Mesenchymal stem cell (in vitro differentiated cells and primary cell): ENCODE data around the gene KRTAP10-5.
A peak's percentile ranks its signal among the peaks of the same experiment; 100 is the strongest.

Experiments used
- DNase-seq: peaks from one replicate; pipeline ENCODE4 v3.0.0-alpha.2; 2013
- H2AFZ ChIP-seq: one replicate; pipeline ENCODE4 v1.6.1; 2013; ENCODE audit warnings: low read depth, mild to moderate bottlenecking, control low read depth, inconsistent platforms, low read length, moderate library complexity
- H2AK5ac ChIP-seq: 2 replicates; pipeline ENCODE4 v1.6.1; 2013; ENCODE audit warnings: low read length, moderate library complexity, mild to moderate bottlenecking, inconsistent platforms; ENCODE audit not compliant: severe bottlenecking
- H2BK120ac ChIP-seq: one replicate; pipeline ENCODE4 v1.6.1; 2013; ENCODE audit warnings: low read depth, mild to moderate bottlenecking, inconsistent platforms, low read length, moderate library complexity
- H2BK12ac ChIP-seq, 2 experiments: one replicate each; pipeline ENCODE4 v1.6.1; 2013; ENCODE audit warnings: inconsistent platforms in 2 of 2, low read length in 2 of 2, mild to moderate bottlenecking in 2 of 2, moderate library complexity in 2 of 2, control low read depth in 1 of 2
- H2BK15ac ChIP-seq: one replicate; pipeline ENCODE4 v1.6.1; 2013; ENCODE audit warnings: mild to moderate bottlenecking, low read depth, inconsistent platforms; ENCODE audit not compliant: poor library complexity, severe bottlenecking
- H2BK5ac ChIP-seq: 2 replicates; pipeline ENCODE4 v1.6.1; 2013; ENCODE audit warnings: low read depth, mild to moderate bottlenecking, low read length, control low read depth, inconsistent platforms; ENCODE audit not compliant: poor library complexity, severe bottlenecking
- H3K14ac ChIP-seq, 2 experiments: one replicate each; pipeline ENCODE4 v1.6.1; 2013; ENCODE audit warnings: inconsistent platforms in 2 of 2, low read length in 2 of 2, control low read depth in 1 of 2, mild to moderate bottlenecking in 1 of 2, moderate library complexity in 1 of 2
- H3K18ac ChIP-seq, 2 experiments: one replicate each; pipeline ENCODE4 v1.6.1; 2013; ENCODE audit warnings: inconsistent platforms in 2 of 2, low read length in 2 of 2, control low read depth in 1 of 2, low read depth in 1 of 2, mild to moderate bottlenecking in 1 of 2
- H3K23ac ChIP-seq, 2 experiments: one replicate each; pipeline ENCODE4 v1.6.1; 2013; ENCODE audit warnings: inconsistent platforms in 2 of 2, low read length in 2 of 2, mild to moderate bottlenecking in 2 of 2, moderate library complexity in 2 of 2, control low read depth in 1 of 2
- H3K27ac ChIP-seq: 2 replicates; pipeline ENCODE4 v1.5.1; 2013; ENCODE audit warnings: mild to moderate bottlenecking, moderate library complexity, low read length, control low read depth, inconsistent platforms; ENCODE audit not compliant: poor library complexity, severe bottlenecking
- H3K27me3 ChIP-seq, 2 experiments: 2 replicates each; pipeline versions ENCODE4 v1.6.1 to v1.7.0; 2013; ENCODE audit warnings: low read length in 2 of 2, mild to moderate bottlenecking in 2 of 2, moderate library complexity in 2 of 2, control low read depth in 1 of 2, inconsistent platforms in 1 of 2; ENCODE audit not compliant: control insufficient read depth in 1 of 2, insufficient read depth in 1 of 2
- H3K36me3 ChIP-seq, 2 experiments: 2 replicates each; pipeline versions ENCODE4 v1.6.1 to v1.7.0; 2013; ENCODE audit warnings: low read length in 2 of 2, control low read depth in 1 of 2, inconsistent platforms in 1 of 2, low read depth in 1 of 2, mild to moderate bottlenecking in 1 of 2; ENCODE audit not compliant: insufficient read depth in 2 of 2, control insufficient read depth in 1 of 2
- H3K4ac ChIP-seq, 2 experiments: one replicate each; pipeline ENCODE4 v1.6.1; 2013; ENCODE audit warnings: inconsistent platforms in 2 of 2, low read length in 2 of 2, mild to moderate bottlenecking in 2 of 2, moderate library complexity in 2 of 2, control low read depth in 1 of 2, low read depth in 1 of 2
- H3K4me1 ChIP-seq: 2 replicates; pipeline ENCODE4 v1.6.1; 2013; ENCODE audit warnings: low read depth, low read length, control low read depth; ENCODE audit not compliant: control insufficient read depth, insufficient read depth
- H3K4me2 ChIP-seq: 2 replicates; pipeline ENCODE4 v1.6.1; 2013; ENCODE audit warnings: low read length, mild to moderate bottlenecking, inconsistent platforms; ENCODE audit not compliant: poor library complexity, severe bottlenecking
- H3K4me3 ChIP-seq, 2 experiments: 2 replicates each; pipeline versions ENCODE4 v1.5.1 to v1.7.0; 2013; ENCODE audit warnings: low read length in 2 of 2, mild to moderate bottlenecking in 2 of 2, control low read depth in 1 of 2, low read depth in 1 of 2; ENCODE audit not compliant: insufficient read depth in 1 of 2
- H3K79me1 ChIP-seq: replicated peaks from 2 replicates; pipeline ENCODE4 v1.6.1; 2013; ENCODE audit warnings: mild to moderate bottlenecking, control low read depth, low read length, inconsistent platforms; ENCODE audit not compliant: poor library complexity, severe bottlenecking
- H3K9ac ChIP-seq: 2 replicates; pipeline ENCODE4 v1.7.0; 2013; ENCODE audit warnings: mild to moderate bottlenecking, low read length, moderate library complexity
- H3K9me3 ChIP-seq: 2 replicates; pipeline ENCODE4 v1.7.0; 2013; ENCODE audit warnings: mild to moderate bottlenecking, low read length; ENCODE audit not compliant: control insufficient read depth
- H4K8ac ChIP-seq: one replicate; pipeline ENCODE4 v1.6.1; 2013; ENCODE audit warnings: inconsistent platforms, mild to moderate bottlenecking, low read length, moderate library complexity
- H4K91ac ChIP-seq: one replicate; pipeline ENCODE4 v1.6.1; 2013; ENCODE audit warnings: mild to moderate bottlenecking, low read length, inconsistent platforms
- WGBS: methylation state at CpG from one replicate; pipeline ENCODE4 v1.1.7; 2013; ENCODE audit warnings: mixed read lengths; 5-methylcytosine and 5-hydroxymethylcytosine counted together

Gene KRTAP10-5

GRCh38 chr21:44557491-44558328, 22.7 kb downstream of the KRTAP10-5 start:
- WGBS, result 69% methylated on average over 30 of the region's 30 CpGs
- no peak for DNase-seq
- H3K9ac ChIP-seq, result no peak overlapping the region
- H3K9me3 ChIP-seq, result peaks cover 4% of the 10 kb centered on the region
- H3K4me2 ChIP-seq, result no peak overlapping the region
- H2AFZ ChIP-seq, result no peak overlapping the region
- H2BK120ac ChIP-seq, result no peak overlapping the region
- no peak overlapping the region for H3K27ac ChIP-seq
- no peaks in the 10 kb centered on the region for H3K79me1 ChIP-seq
- H2BK15ac ChIP-seq, result no peak overlapping the region
- no peak overlapping the region for H2BK5ac ChIP-seq
- H3K4me3 ChIP-seq, result no peak overlapping the region
- no peak overlapping the region for H3K18ac ChIP-seq
- no peak overlapping the region for H3K4ac ChIP-seq
- no peak overlapping the region for H3K23ac ChIP-seq
- no peak overlapping the region for H2AK5ac ChIP-seq
- peaks cover 11 to 45% of the 10 kb centered on the region in 2 experiments for H3K27me3 ChIP-seq
- no peak overlapping the region for H4K91ac ChIP-seq
- no peak overlapping the region for H4K8ac ChIP-seq
- no peaks in the 10 kb centered on the region for H3K36me3 ChIP-seq
- H2BK12ac ChIP-seq, result no peak overlapping the region
- H3K14ac ChIP-seq, result peak overlapping the region in 1 of 2 experiments; percentile 62
- H3K4me1 ChIP-seq, result peaks cover 2% of the 10 kb centered on the region

- WGBS, result 86% methylated on average over 9 of the region's 9 CpGs
- no peak overlapping the region for H3K9ac ChIP-seq
- no peak overlapping the region for H2BK120ac ChIP-seq
- no peak overlapping the region for H2BK15ac ChIP-seq
- H3K27me3 ChIP-seq, result peaks cover 20 to 53% of the 10 kb centered on the region in 2 experiments
- no peak overlapping the region for H2BK5ac ChIP-seq
- no peak overlapping the region for H3K27ac ChIP-seq
- no peaks in the 10 kb centered on the region for H3K36me3 ChIP-seq
- no peak overlapping the region for H3K4ac ChIP-seq
- no peaks in the 10 kb centered on the region for H3K9me3 ChIP-seq
- no peak overlapping the region for H4K8ac ChIP-seq
- no peak overlapping the region for H3K4me3 ChIP-seq
- no peak overlapping the region for H2AK5ac ChIP-seq
- no peak overlapping the region for H3K18ac ChIP-seq
- H2AFZ ChIP-seq, result no peak overlapping the region
- H3K79me1 ChIP-seq, result no peaks in the 10 kb centered on the region
- peaks cover 2% of the 10 kb centered on the region for H3K4me1 ChIP-seq
- no peak overlapping the region for H4K91ac ChIP-seq
- no peak overlapping the region for H3K14ac ChIP-seq
- DNase-seq, result no peak
- H3K4me2 ChIP-seq, result no peak overlapping the region
- H2BK12ac ChIP-seq, result no peak overlapping the region
- no peak overlapping the region for H3K23ac ChIP-seq
These were observed 23.5 kb downstream of the KRTAP10-5 start for GRCh38 chr21:44556879-44557278.

DNA sequence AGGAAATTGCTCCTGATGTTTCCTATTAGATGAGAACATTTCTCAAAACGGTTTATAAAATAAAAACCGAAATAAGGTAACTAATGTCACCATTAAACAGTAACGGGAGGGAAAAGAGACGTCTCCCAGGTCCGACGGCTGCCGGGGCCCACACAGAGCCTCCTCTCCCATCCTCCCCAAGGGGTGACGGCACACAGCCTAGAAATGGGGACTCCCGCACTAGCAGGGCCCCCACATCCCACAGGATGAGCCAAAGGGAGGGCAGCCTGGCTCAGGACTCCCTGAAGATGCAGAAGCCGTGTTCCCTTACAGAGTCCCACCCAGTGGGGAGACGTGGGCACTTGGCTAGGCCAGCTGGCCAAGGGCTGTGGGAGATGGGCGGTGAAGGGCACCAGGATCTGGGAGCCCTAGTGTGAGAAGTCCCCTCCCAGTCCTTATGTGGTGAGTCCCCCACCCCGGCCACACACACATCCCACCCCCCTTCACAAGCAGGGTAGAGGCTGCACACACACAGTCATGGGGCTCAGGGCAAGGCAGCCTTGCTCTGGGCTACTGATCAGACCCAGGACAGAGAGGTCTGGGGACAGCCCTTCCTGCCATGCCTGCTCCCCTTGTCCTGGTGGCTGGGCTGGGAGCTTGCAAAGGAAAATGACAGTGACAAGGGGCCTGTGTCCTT, 25.1 kb downstream of the KRTAP10-5 start:
- H2BK12ac ChIP-seq, result no peak overlapping the region
- H3K18ac ChIP-seq, result no peak overlapping the region
- H2BK5ac ChIP-seq, result no peak overlapping the region
- H2AK5ac ChIP-seq, result no peak overlapping the region
- H4K91ac ChIP-seq, result no peak overlapping the region
- no peak for DNase-seq
- no peak overlapping the region for H3K4me2 ChIP-seq
- H3K9ac ChIP-seq, result no peak overlapping the region
- H3K4me3 ChIP-seq, result no peak overlapping the region
- H3K9me3 ChIP-seq, result no peaks in the 10 kb centered on the region
- H3K27me3 ChIP-seq, result peaks cover 27 to 53% of the 10 kb centered on the region in 2 experiments
- H3K36me3 ChIP-seq, result no peaks in the 10 kb centered on the region
- H3K27ac ChIP-seq, result no peak overlapping the region
- H3K79me1 ChIP-seq, result no peaks in the 10 kb centered on the region
- H3K4ac ChIP-seq, result no peak overlapping the region
- no peak overlapping the region for H2BK15ac ChIP-seq
- H2BK120ac ChIP-seq, result no peak overlapping the region
- no peak overlapping the region for H2AFZ ChIP-seq
- WGBS, result 76% methylated on average over 13 of the region's 13 CpGs
- H3K23ac ChIP-seq, result no peak overlapping the region
- no peak overlapping the region for H3K14ac ChIP-seq
- H3K4me1 ChIP-seq, result peaks cover 2% of the 10 kb centered on the region
- H4K8ac ChIP-seq, result no peak overlapping the region

DNA sequence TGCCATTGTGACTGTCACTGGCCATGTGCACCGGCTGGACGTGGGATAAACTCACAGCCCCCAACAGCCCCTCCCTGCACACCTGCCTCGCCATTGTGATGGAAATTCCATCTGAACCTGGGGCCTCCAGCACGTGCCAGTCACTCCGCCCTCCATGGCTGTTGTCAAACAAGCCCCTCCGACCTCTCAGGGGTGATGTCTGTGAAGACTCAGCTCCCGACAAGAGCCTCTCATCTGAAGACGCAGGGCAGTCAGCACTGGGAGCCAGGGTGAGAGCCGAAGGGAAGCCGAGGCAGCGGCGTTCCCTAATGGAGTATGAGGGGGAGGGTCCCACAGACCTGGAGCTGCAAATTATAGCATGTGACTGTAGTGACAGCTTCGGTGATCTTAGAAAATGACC, 27.7 kb downstream of the KRTAP10-5 start:
- no peak overlapping the region for H2BK15ac ChIP-seq
- no peak overlapping the region for H3K4me2 ChIP-seq
- H3K9me3 ChIP-seq, result peaks cover 3% of the 10 kb centered on the region
- H3K27me3 ChIP-seq, result peaks cover 25 to 60% of the 10 kb centered on the region in 2 experiments
- no peak overlapping the region for H2BK12ac ChIP-seq
- 74% methylated on average over 13 of the region's 13 CpGs for WGBS
- DNase-seq, result no peak
- H3K9ac ChIP-seq, result no peak overlapping the region
- H3K27ac ChIP-seq, result no peak overlapping the region
- H4K91ac ChIP-seq, result no peak overlapping the region
- no peaks in the 10 kb centered on the region for H3K79me1 ChIP-seq
- no peak overlapping the region for H2AFZ ChIP-seq
- H3K18ac ChIP-seq, result no peak overlapping the region
- H3K4me1 ChIP-seq, result no peaks in the 10 kb centered on the region
- H3K23ac ChIP-seq, result no peak overlapping the region
- H2AK5ac ChIP-seq, result no peak overlapping the region
- no peak overlapping the region for H2BK5ac ChIP-seq
- H3K14ac ChIP-seq, result no peak overlapping the region
- H2BK120ac ChIP-seq, result no peak overlapping the region
- no peak overlapping the region for H3K4me3 ChIP-seq
- no peaks in the 10 kb centered on the region for H3K36me3 ChIP-seq
- H3K4ac ChIP-seq, result no peak overlapping the region
- no peak overlapping the region for H4K8ac ChIP-seq
